ENCODE results near the gene ZNF300.

GRCh38 chr5:150847334-150847695 lies 57.5 kb downstream of the ZNF300 start:
- TF ChIP-seq EZH2 (IDR thresholded peaks at IDR 0.05; ENCODE audit: borderline replicate concordance, low read depth, low read length, severe bottlenecking) (no peak), CTCF (IDR thresholded peaks at IDR 0.05; ENCODE audit: borderline replicate concordance, extremely low read depth, low read length, poor library complexity, severe bottlenecking) (no peak)

All from DND-41 (cell line).